Activated naive CD4-positive, alpha-beta T cell (primary cell): ENCODE data around the gene ATL3.
"Not testable (repeated sequence)": the region's sequence is repeated elsewhere in the genome, so short reads cannot be mapped to it uniquely, and the experiment has no call there.

Source experiments
- DNase-seq, 4 experiments: peaks; one replicate each; lab custom pipeline; 2025; lab: John Stamatoyannopoulos, UW

The ATL3 gene

GRCh38 chr11:63589000-63589399 lies 82.2 kb downstream of the ATL3 start:
- DNase-seq, result no peak

DNA sequence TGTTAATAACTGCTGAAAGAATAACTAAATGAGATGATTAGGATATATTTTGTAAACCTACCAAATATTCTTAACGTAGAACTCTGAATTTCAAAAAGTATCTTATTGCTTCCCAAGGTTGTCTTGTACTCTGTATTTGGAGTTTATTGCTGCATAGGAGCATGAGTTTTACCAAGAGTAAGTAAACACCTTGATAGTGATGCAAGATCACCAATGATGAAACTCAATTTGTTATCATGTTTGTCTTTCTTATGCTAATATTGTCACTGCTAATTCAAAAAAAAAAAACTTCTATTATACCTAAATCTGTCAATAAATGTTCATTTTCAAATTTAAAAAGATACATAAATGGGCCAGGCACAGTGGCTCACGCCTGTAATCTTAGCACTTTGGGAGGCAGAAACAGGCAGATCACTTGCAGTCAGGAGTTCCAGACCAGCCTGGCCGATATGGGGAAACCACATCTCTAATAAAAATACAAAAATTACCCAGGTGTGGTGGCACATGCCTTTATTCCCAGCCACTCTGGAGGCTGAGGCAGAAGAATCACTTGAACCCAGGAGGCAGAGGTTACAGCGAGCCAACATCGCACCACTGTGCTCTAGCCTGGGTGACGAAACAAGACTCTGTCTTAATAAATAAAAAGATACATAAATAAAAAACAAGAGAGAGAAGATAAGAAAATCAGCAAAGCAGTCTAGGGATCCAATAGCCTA lies 84.6 kb downstream of the ATL3 start:
- no peak for DNase-seq

- no peak for DNase-seq
Observed at GRCh38 chr11:63583357-63583677, 87.9 kb downstream of the ATL3 start.

GRCh38 chr11:63581224-63581623 lies 90.0 kb downstream of the ATL3 start:
- DNase-seq, result not testable (repeated sequence)

DNA sequence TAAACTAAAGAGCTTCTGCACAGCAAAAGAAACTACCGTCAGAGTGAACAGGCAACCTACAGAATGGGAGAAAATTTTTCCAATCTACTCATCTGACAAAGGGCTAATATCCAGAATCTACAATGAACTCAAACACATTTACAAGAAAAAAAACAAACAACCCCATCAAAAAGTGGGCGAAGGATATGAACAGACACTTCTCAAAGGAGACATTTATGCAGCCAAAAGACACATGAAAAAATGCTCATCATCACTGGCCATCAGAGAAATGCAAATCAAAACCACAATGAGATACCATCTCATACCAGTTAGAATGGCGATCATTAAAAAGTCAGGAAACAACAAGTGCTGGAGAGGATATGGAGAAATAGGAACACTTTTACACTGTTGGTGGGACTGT lies 92.3 kb downstream of the ATL3 start:
- not testable (repeated sequence) for DNase-seq

DNA sequence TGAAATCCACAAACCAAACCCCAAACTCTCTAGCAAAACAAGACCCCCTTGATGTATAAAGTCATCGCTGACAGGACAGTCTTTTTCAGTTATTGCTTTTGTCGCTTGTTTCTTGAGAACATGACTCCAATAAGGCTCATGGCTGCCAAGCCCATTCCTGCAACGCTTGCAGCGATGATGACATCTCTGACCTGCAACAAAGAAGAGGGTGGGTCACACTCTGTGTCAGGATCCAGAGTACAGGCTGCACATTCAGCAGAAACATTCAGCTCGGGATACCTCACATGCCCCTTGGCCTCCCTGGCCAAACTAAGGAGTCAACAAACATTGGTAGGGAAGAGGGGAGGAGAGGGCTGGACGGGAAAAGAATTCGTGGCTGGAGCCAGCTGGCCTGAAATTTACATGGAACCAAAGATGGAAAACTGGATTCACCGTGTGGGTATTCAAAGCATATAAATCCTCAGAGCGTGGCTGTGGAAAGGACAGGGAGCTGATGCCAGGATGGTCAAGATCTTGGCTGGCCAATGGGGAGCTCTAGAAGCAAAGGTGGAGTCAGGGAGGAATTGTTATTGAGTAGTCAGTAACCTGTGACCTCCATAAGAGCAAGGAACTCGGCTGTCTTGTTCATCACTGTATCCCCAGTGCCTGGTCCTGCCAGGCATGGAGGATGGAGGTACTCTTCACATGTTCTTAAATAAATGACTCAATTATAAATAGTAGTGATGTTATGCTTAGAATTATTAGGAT lies 96.1 kb downstream of the ATL3 start:
- DNase-seq, result no peak
